B cell (primary cell): ENCODE data around the gene LSM14A. TPM values are rescaled to one million over a fixed set of nuclear protein-coding genes. Genes with fewer than 3 reads are reported as not detected.
A peak's percentile ranks its signal among the peaks of the same experiment; 100 is the strongest.

Source experiments
- ATAC-seq: fragments of 200-7000 bp; cut with Tn5 transposase; one replicate; pipeline ENCODE4 v1.10.0; 2021; ENCODE audit warnings: low read depth, mild to moderate bottlenecking, moderate number of reproducible peaks, moderate library complexity
- CTCF ChIA-PET: fragments of 350-600 bp; sonication (Branson Sonifier 250); formaldehyde crosslinking; loops from one replicate; lab custom pipeline; 2021; ENCODE audit warnings: antibody characterized with exemption, inconsistent platforms; lab: Charles Lee
- POLR2A ChIA-PET: fragments of 350-600 bp; sonication (Branson Sonifier 250); formaldehyde crosslinking; loops from one replicate; lab custom pipeline; 2021; ENCODE audit warnings: antibody characterized with exemption; lab: Charles Lee
- DNase-seq: peaks from one replicate; pipeline ENCODE4 v3.0.0; 2013
- H2AFZ ChIP-seq: 2 replicates; pipeline ENCODE4 v1.6.1; 2012; ENCODE audit warnings: mild to moderate bottlenecking, low read depth, low read length; ENCODE audit not compliant: insufficient read depth, poor library complexity, severe bottlenecking
- H3K27ac ChIP-seq, 2 donors: 1 replicate in 1 of 2; 2 replicates in 1 of 2; pipeline ENCODE4 v1.5.1; 2012 to 2013; ENCODE audit warnings: low read length in 2 of 2, mild to moderate bottlenecking in 2 of 2, moderate library complexity in 1 of 2
- H3K27me3 ChIP-seq, 4 experiments: fragments of 200-600 bp in 1 of 4; sonication (generic) in 1 of 4; replicated peaks in 1 of 4; 1 replicate in 2 of 4; 2 replicates in 2 of 4; pipeline versions ENCODE4 v1.6.1 to v1.7.0; 2013 to 2016; ENCODE audit warnings: low read length in 3 of 4, mild to moderate bottlenecking in 2 of 4, mixed read lengths in 1 of 4, moderate library complexity in 1 of 4; ENCODE audit not compliant: insufficient read depth in 4 of 4, control insufficient read depth in 3 of 4; ENCODE audit errors: control extremely low read depth in 1 of 4
- H3K36me3 ChIP-seq, 2 experiments: replicated peaks in 1 of 2; 1 replicate in 1 of 2; 2 replicates in 1 of 2; pipeline versions ENCODE4 v1.6.1 to v1.7.1; 2013; ENCODE audit warnings: low read length in 1 of 2; ENCODE audit not compliant: insufficient read depth in 2 of 2, control insufficient read depth in 1 of 2; ENCODE audit errors: control extremely low read depth in 1 of 2, extremely low read depth in 1 of 2
- H3K4me1 ChIP-seq, 2 donors: fragments of 200-600 bp in 1 of 2; sonication (generic) in 1 of 2; 1 replicate in 1 of 2; 2 replicates in 1 of 2; pipeline versions ENCODE4 v1.5.1 to v1.6.1; 2013 to 2017; ENCODE audit warnings: low read length in 2 of 2; ENCODE audit not compliant: control insufficient read depth in 2 of 2, insufficient read depth in 2 of 2
- H3K4me2 ChIP-seq: replicated peaks from 2 replicates; pipeline ENCODE3; 2012; ENCODE audit warnings: mild to moderate bottlenecking, low read depth, low read length; ENCODE audit not compliant: poor library complexity, severe bottlenecking
- H3K4me3 ChIP-seq, 5 experiments: fragments of 200-600 bp in 1 of 5; sonication (generic) in 1 of 5; 1 replicate in 3 of 5; 2 replicates in 2 of 5; pipeline versions ENCODE4 v1.5.1 to v1.7.0; 2011 to 2016; ENCODE audit warnings: low read length in 4 of 5, mild to moderate bottlenecking in 4 of 5, low read depth in 2 of 5, control low read depth in 1 of 5, moderate library complexity in 1 of 5; ENCODE audit not compliant: insufficient read depth in 1 of 5; ENCODE audit errors: control extremely low read depth in 1 of 5, extremely low read depth in 1 of 5
- H3K79me2 ChIP-seq: fragments of 200-600 bp; sonication (generic); one replicate; pipeline ENCODE4 v1.6.0; 2016; ENCODE audit warnings: low read length; ENCODE audit not compliant: control insufficient read depth, insufficient read depth
- H3K9ac ChIP-seq: fragments of 200-600 bp; sonication (generic); 2 replicates; pipeline ENCODE4 v1.6.1; 2017; ENCODE audit warnings: mild to moderate bottlenecking, low read length, moderate library complexity
- H3K9me3 ChIP-seq, 3 donors: one replicate each; pipeline versions ENCODE4 v1.6.1 to v1.7.1; 2013; ENCODE audit warnings: low read length in 2 of 3; ENCODE audit not compliant: control insufficient read depth in 2 of 3, insufficient read depth in 1 of 3; ENCODE audit errors: control extremely low read depth in 1 of 3
- H4K20me1 ChIP-seq: 2 replicates; pipeline ENCODE4 v1.6.0; 2012; ENCODE audit warnings: mild to moderate bottlenecking, low read length; ENCODE audit not compliant: insufficient read depth, control insufficient read depth, poor library complexity, severe bottlenecking
- H3K27ac Mint-ChIP-seq: one replicate; pipeline ENCODE4 v1.8.0; 2021; ENCODE audit warnings: mixed read lengths
- H3K27me3 Mint-ChIP-seq: one replicate; pipeline ENCODE4 v1.8.0; 2021; ENCODE audit warnings: mixed read lengths
- H3K4me1 Mint-ChIP-seq: one replicate; pipeline ENCODE4 v1.8.0; 2021; ENCODE audit warnings: mixed read lengths
- H3K4me3 Mint-ChIP-seq: one replicate; pipeline ENCODE4 v1.8.0; 2021; ENCODE audit warnings: mixed read lengths
- H3K9me3 Mint-ChIP-seq: one replicate; pipeline ENCODE4 v1.8.0; 2022; ENCODE audit warnings: mixed read lengths; ENCODE audit not compliant: insufficient read depth
- EZH2 ChIP-seq: IDR thresholded peaks from 2 replicates; pipeline ENCODE4 v1.6.1; 2012; ENCODE audit warnings: borderline replicate concordance, low read depth, mild to moderate bottlenecking, moderate library complexity, low read length; ENCODE audit not compliant: insufficient read depth, poor library complexity, severe bottlenecking
- WGBS: methylation state at CpG from one replicate; pipeline ENCODE4 v1.1.5; 2013; ENCODE audit warnings: missing lambda C conversion rate; ENCODE audit not compliant: insufficient coverage; 5-methylcytosine and 5-hydroxymethylcytosine counted together
- intact Hi-C: fragments of 100-400 bp; cut with micrococcal nuclease; formaldehyde crosslinking; loops from one replicate; pipeline ENCODE4 v1.10.0; 2022
- polyA plus RNA-seq: library from polyadenylated mRNA; depleted of rRNA; stranded (reverse); fragments of >200 nt; gene quantifications from 2 replicates; pipeline ENCODE4 v1.2.3, GENCODE V29; 2012
- total RNA-seq, 2 donors: library from RNA; stranded (reverse); fragments of 120-200 nt in 1 of 2; gene quantifications; 1 replicate in 1 of 2; 2 replicates in 1 of 2; pipeline versions ENCODE4 v1.2.3 to v1.2.4, GENCODE V29; 2013 to 2022
- TF ChIP-seq, protein P1 (sequence below): fragments of 200-600 bp; IDR thresholded peaks from one replicate; pipeline ENCODE4 v1.8.0; 2022; ENCODE audit warnings: antibody characterized with exemption, mild to moderate bottlenecking

LSM14A gene
- total and polyA plus RNA-seq, 2 donors (not counting 1 experiment from before 2014, with no cell fraction given), result 90.7 to 163 TPM

- Histone ChIP-seq H3K27ac (no peak overlapping the region), H3K4me3 (no peak overlapping the region), H3K4me2 (no peak overlapping the region), H3K79me2 (peaks cover 41% of the 10 kb centered on the region), H3K4me1 (peaks cover 22 to 24% of the 10 kb centered on the region in 2 donors), H3K36me3 (peaks cover 3 to 65% of the 10 kb centered on the region in 2 experiments), H4K20me1 (peaks cover 16% of the 10 kb centered on the region), H3K27me3 (no peaks in the 10 kb centered on the region), H3K9me3 (no peaks in the 10 kb centered on the region), H3K9ac (no peak overlapping the region), H2AFZ (no peak overlapping the region)
- Mint-ChIP-seq H3K4me1 (peaks cover 32% of the 10 kb centered on the region), H3K27ac (peak overlapping the region; percentile 72), H3K9me3 (no peaks in the 10 kb centered on the region), H3K4me3 (no peak overlapping the region), H3K27me3 (no peaks in the 10 kb centered on the region)
- POLR2A ChIA-PET, result interaction anchor here (0.7 kb wide), 2 partner anchors 27 to 258 kb away, joined by 6 to 7 read pairs; no protein-coding TSS in a partner anchor
- DNase-seq, result peak; percentile 75
- ATAC-seq, result peak; percentile 42
- CTCF ChIA-PET, result interaction anchor here (0.7 to 2.6 kb wide), 14 partner anchors 14 to 443 kb away, joined by 3 to 12 read pairs (median 4); partner anchors contain the start of gene LSM14A
- intact Hi-C loops, result loop anchor here (2.0 kb wide), 2 partner anchors 100 to 116 kb away; no protein-coding TSS in a partner anchor
- no peak for TF ChIP-seq EZH2
- TF ChIP-seq, protein P1, sequence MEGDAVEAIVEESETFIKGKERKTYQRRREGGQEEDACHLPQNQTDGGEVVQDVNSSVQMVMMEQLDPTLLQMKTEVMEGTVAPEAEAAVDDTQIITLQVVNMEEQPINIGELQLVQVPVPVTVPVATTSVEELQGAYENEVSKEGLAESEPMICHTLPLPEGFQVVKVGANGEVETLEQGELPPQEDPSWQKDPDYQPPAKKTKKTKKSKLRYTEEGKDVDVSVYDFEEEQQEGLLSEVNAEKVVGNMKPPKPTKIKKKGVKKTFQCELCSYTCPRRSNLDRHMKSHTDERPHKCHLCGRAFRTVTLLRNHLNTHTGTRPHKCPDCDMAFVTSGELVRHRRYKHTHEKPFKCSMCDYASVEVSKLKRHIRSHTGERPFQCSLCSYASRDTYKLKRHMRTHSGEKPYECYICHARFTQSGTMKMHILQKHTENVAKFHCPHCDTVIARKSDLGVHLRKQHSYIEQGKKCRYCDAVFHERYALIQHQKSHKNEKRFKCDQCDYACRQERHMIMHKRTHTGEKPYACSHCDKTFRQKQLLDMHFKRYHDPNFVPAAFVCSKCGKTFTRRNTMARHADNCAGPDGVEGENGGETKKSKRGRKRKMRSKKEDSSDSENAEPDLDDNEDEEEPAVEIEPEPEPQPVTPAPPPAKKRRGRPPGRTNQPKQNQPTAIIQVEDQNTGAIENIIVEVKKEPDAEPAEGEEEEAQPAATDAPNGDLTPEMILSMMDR, result peak; percentile 86
- WGBS, result 83% methylated on average over 1 of the region's 4 CpGs
Observed at GRCh38 chr19:34220472-34221063, 48.3 kb downstream of the LSM14A start.

- TF ChIP-seq, protein P1, result no peak
- TF ChIP-seq EZH2, result no peak
- Histone ChIP-seq H3K79me2 (peaks cover 39% of the 10 kb centered on the region), H3K36me3 (peaks cover 3 to 80% of the 10 kb centered on the region in 2 experiments), H3K27me3 (no peaks in the 10 kb centered on the region), H4K20me1 (peaks cover 30% of the 10 kb centered on the region), H2AFZ (no peak overlapping the region), H3K9me3 (no peaks in the 10 kb centered on the region), H3K4me1 (peaks cover 15 to 16% of the 10 kb centered on the region in 2 donors), H3K4me2 (no peak overlapping the region), H3K4me3 (no peak overlapping the region), H3K9ac (no peak overlapping the region), H3K27ac (no peak overlapping the region)
- intact Hi-C loops, result no loop called here
- no peaks in the 10 kb centered on the region for H3K27me3 Mint-ChIP-seq
- ChIA-PET CTCF (interaction anchor here (0.7 to 2.5 kb wide), 6 partner anchors 10 to 124 kb away, joined by 3 to 10 read pairs (median 3); no protein-coding TSS in a partner anchor), POLR2A (no interaction called here)
- WGBS, result 92% methylated on average over 1 of the region's 1 CpG
- DNase-seq (no peak), ATAC-seq (no peak)
- H3K4me3 Mint-ChIP-seq, result no peak overlapping the region
- H3K9me3 Mint-ChIP-seq, result no peaks in the 10 kb centered on the region
- peaks cover 28% of the 10 kb centered on the region for H3K4me1 Mint-ChIP-seq
- H3K27ac Mint-ChIP-seq, result no peak overlapping the region
Observed at GRCh38 chr19:34222386-34222785, 50.1 kb downstream of the LSM14A start.
